Suprapubic skin (tissue), 4 donors: ENCODE measurements around the gene SPINK4.

Source experiments
- CTCF ChIP-seq, 2 donors: fragments of 200-600 bp in 1 of 2; fragments of 450-650 bp in 1 of 2; sonication (generic) in 1 of 2; IDR thresholded peaks; one replicate each; pipeline ENCODE4 v1.5.1; 2016 to 2019; ENCODE audit warnings: antibody characterized with exemption in 2 of 2, mild to moderate bottlenecking in 1 of 2, moderate library complexity in 1 of 2
- EP300 ChIP-seq: sonication (generic); formaldehyde crosslinking; IDR thresholded peaks from one replicate; pipeline ENCODE4 v1.6.1; 2017; ENCODE audit warnings: antibody characterized with exemption
- POLR2A ChIP-seq, 2 donors: fragments of 450-650 bp; IDR thresholded peaks; one replicate each; pipeline ENCODE4 v1.6.1; 2017; ENCODE audit warnings: antibody characterized with exemption in 2 of 2, mild to moderate bottlenecking in 2 of 2, moderate library complexity in 2 of 2
- POLR2AphosphoS5 ChIP-seq, 3 donors: sonication (generic); formaldehyde crosslinking; IDR thresholded peaks; one replicate each; pipeline ENCODE4 v1.6.1; 2017; ENCODE audit warnings: antibody characterized with exemption in 3 of 3

- no peak for TF ChIP-seq CTCF (IDR thresholded peaks at IDR 0.05)
- no peak for TF ChIP-seq POLR2AphosphoS5 (IDR thresholded peaks at IDR 0.05)
- no peak for TF ChIP-seq POLR2A (IDR thresholded peaks at IDR 0.05)
- TF ChIP-seq EP300, result no peak
Observed at GRCh38 chr9:33197279-33198152, 42.5 kb upstream of the SPINK4 start.
